HepG2 (cell line): ENCODE results near the gene APOC1. TPM values are rescaled to one million over a fixed set of nuclear protein-coding genes. Genes with fewer than 3 reads are reported as not detected.

Experiments used
- ATAC-seq: fragments of 200-7000 bp; cut with Tn5 transposase; 3 replicates; pipeline ENCODE4 v1.9.1; 2020; ENCODE audit warnings: mild to moderate bottlenecking, moderate library complexity
- BruUV-seq: library from RNA; stranded (reverse); fragments of 400-500 nt; replicated peaks from 2 replicates; lab custom pipeline; 2021; lab: Mats Ljungman, UMichigan
- CTCF ChIA-PET: fragments of 300-600 bp; formaldehyde crosslinking; extraction: SDS; loops from one replicate; lab custom pipeline; 2021; ENCODE audit warnings: low total read pairs, inconsistent platforms, low intra/inter-chr PET ratio; lab: Yijun Ruan, JAX
- POLR2A ChIA-PET: fragments of 350-600 bp; sonication (Branson Sonifier 250); formaldehyde crosslinking; loops from one replicate; lab custom pipeline; 2020; ENCODE audit warnings: antibody characterized with exemption, inconsistent platforms; lab: Yijun Ruan, JAX
- DNase-seq: peaks from one replicate; pipeline ENCODE4 v3.0.0-alpha.2; 2015; ENCODE audit warnings: low spot score
- FAIRE-seq: peaks from 3 replicates; lab custom pipeline; 2011; peaks lifted over from hg19 to GRCh38; lab: Jason Lieb, UNC
- H2AFZ ChIP-seq: one replicate; pipeline ENCODE4 v1.6.1; 2011; ENCODE audit warnings: low read length, inconsistent platforms
- H3K27ac ChIP-seq: fragments of 300-600 bp; 3 replicates; pipeline ENCODE4 v1.8.0; 2011; ENCODE audit warnings: mixed run types, mild to moderate bottlenecking, mixed read lengths, low read length, inconsistent platforms; ENCODE audit not compliant: insufficient read depth; ENCODE audit errors: extremely low read length
- H3K27me3 ChIP-seq, 2 experiments: fragments of 200-600 bp in 1 of 2; 2 replicates in 1 of 2; 3 replicates in 1 of 2; pipeline versions ENCODE4 v1.6.0 to v1.8.0; 2011; ENCODE audit warnings: low read length in 2 of 2, mild to moderate bottlenecking in 2 of 2, moderate library complexity in 2 of 2, inconsistent platforms in 1 of 2; ENCODE audit not compliant: insufficient read depth in 2 of 2, control insufficient read depth in 1 of 2
- H3K36me3 ChIP-seq, 2 experiments: fragments of 200-600 bp in 1 of 2; replicated peaks in 1 of 2; 2 replicates in 1 of 2; 3 replicates in 1 of 2; pipeline versions ENCODE4 v1.5.1 to v1.8.0; 2011; ENCODE audit warnings: low read length in 2 of 2, inconsistent platforms in 1 of 2; ENCODE audit not compliant: insufficient read depth in 2 of 2, control insufficient read depth in 1 of 2
- H3K4me1 ChIP-seq: 2 replicates; pipeline ENCODE4 v1.5.1; 2012; ENCODE audit warnings: low read length, inconsistent platforms; ENCODE audit not compliant: insufficient read depth
- H3K4me2 ChIP-seq: 2 replicates; pipeline ENCODE4 v1.6.0; 2011; ENCODE audit warnings: low read depth, low read length, inconsistent platforms
- H3K4me3 ChIP-seq, 3 experiments: fragments of 200-600 bp in 1 of 3; sonication (generic), shearing (Covaris generic) in 1 of 3; replicated peaks in 1 of 3; 2 replicates each; pipeline ENCODE4 v1.5.1; 2011 to 2016; ENCODE audit warnings: low read length in 3 of 3, inconsistent platforms in 2 of 3, low read depth in 2 of 3, mild to moderate bottlenecking in 2 of 3, control low read depth in 1 of 3, mixed read lengths in 1 of 3; ENCODE audit not compliant: insufficient read depth in 1 of 3
- H3K79me2 ChIP-seq: one replicate; pipeline ENCODE4 v1.6.1; 2011; ENCODE audit warnings: low read length, inconsistent platforms; ENCODE audit not compliant: insufficient read depth
- H3K9ac ChIP-seq: 2 replicates; pipeline ENCODE4 v1.6.0; 2011; ENCODE audit warnings: mild to moderate bottlenecking, low read depth, low read length, inconsistent platforms; ENCODE audit not compliant: insufficient read depth
- H3K9me3 ChIP-seq: 2 replicates; pipeline ENCODE4 v1.5.1; 2012; ENCODE audit warnings: mild to moderate bottlenecking, low read length
- H4K20me1 ChIP-seq: 2 replicates; pipeline ENCODE4 v1.6.0; 2011; ENCODE audit warnings: inconsistent platforms, mild to moderate bottlenecking, low read length, moderate library complexity; ENCODE audit not compliant: insufficient read depth
- CCAR2 ChIP-seq: fragments of 200-400 bp; formaldehyde crosslinking; optimal IDR thresholded peaks from 2 replicates; pipeline ENCODE3; 2018; ENCODE audit warnings: low read depth, mild to moderate bottlenecking, low read length, moderate library complexity
- FOXM1 ChIP-seq: sonication (generic); formaldehyde crosslinking; IDR thresholded peaks from 2 replicates; pipeline ENCODE4 v1.5.0; 2020; ENCODE audit warnings: missing genetic modification reagents
- HOXA3 ChIP-seq: sonication (generic); formaldehyde crosslinking; IDR thresholded peaks from 2 replicates; pipeline ENCODE4 v1.5.0; 2020; ENCODE audit warnings: missing genetic modification reagents
- MXD3 ChIP-seq: IDR thresholded peaks from 2 replicates; pipeline ENCODE4 v1.6.1; 2016; ENCODE audit warnings: mild to moderate bottlenecking, missing biosample characterization, missing genetic modification reagents
- REL ChIP-seq: sonication (generic); formaldehyde crosslinking; conservative IDR thresholded peaks from 2 replicates; pipeline ENCODE4 v1.8.0; 2022; ENCODE audit warnings: mild to moderate bottlenecking, missing genetic modification reagents, moderate library complexity
- SMAD1 ChIP-seq: sonication (generic); formaldehyde crosslinking; IDR thresholded peaks from 2 replicates; pipeline ENCODE4 v1.4.0; 2020; ENCODE audit warnings: missing genetic modification reagents, low read depth, mild to moderate bottlenecking, borderline replicate concordance
- SNAI1 ChIP-seq: sonication (generic); formaldehyde crosslinking; IDR thresholded peaks from 2 replicates; pipeline ENCODE4 v1.5.0; 2020; ENCODE audit warnings: mild to moderate bottlenecking, missing genetic modification reagents, borderline replicate concordance
- SOX13 ChIP-seq, 3 experiments: fragments of 450-650 bp in 1 of 3; sonication (generic) in 1 of 3; formaldehyde crosslinking in 1 of 3; IDR thresholded peaks in 2 of 3; conservative IDR thresholded peaks in 1 of 3; 2 replicates each; pipeline versions ENCODE4 v1.5.0 to v1.6.1; 2016 to 2020; ENCODE audit warnings: antibody characterized with exemption in 1 of 3, mild to moderate bottlenecking in 1 of 3, missing compliant biosample characterization in 1 of 3, missing genetic modification reagents in 1 of 3, moderate library complexity in 1 of 3
- SP140L ChIP-seq: sonication (generic); formaldehyde crosslinking; IDR thresholded peaks from 2 replicates; pipeline ENCODE4 v1.4.0; 2020; ENCODE audit warnings: missing genetic modification reagents, borderline replicate concordance
- YY1 ChIP-seq: IDR thresholded peaks from 2 replicates; pipeline ENCODE4 v1.6.1; 2011; ENCODE audit warnings: low read length, low read depth, moderate library complexity, mild to moderate bottlenecking; ENCODE audit not compliant: insufficient read depth, insufficient replicate concordance
- ZC3H13 ChIP-seq: sonication (generic); formaldehyde crosslinking; IDR thresholded peaks from 2 replicates; pipeline ENCODE4 v1.8.1; 2023; ENCODE audit warnings: mild to moderate bottlenecking, missing genetic modification reagents, moderate library complexity
- ZNF234 ChIP-seq: sonication (generic); formaldehyde crosslinking; conservative IDR thresholded peaks from 2 replicates; pipeline ENCODE4 v1.5.1; 2020; ENCODE audit warnings: mild to moderate bottlenecking, missing genetic modification reagents
- ZNF496 ChIP-seq: sonication (generic); formaldehyde crosslinking; IDR thresholded peaks from 2 replicates; pipeline ENCODE4 v1.8.1; 2023; ENCODE audit warnings: mild to moderate bottlenecking, moderate library complexity, missing genetic modification reagents; ENCODE audit not compliant: insufficient replicate concordance
- WGBS: methylation state at CpG from one replicate; pipeline ENCODE4 v1.1.6; 2017; ENCODE audit warnings: low lambda C conversion rate; 5-methylcytosine and 5-hydroxymethylcytosine counted together
- in situ Hi-C: cut with HindIII; loops from 2 replicates; pipeline ENCODE4 v1.10.0; 2017; ENCODE audit warnings: low pct_unique_long_range_greater_than_20kb; ENCODE audit not compliant: extremely low pct_ligation_motif_present
- intact Hi-C: fragments of 100-400 bp; cut with micrococcal nuclease; formaldehyde crosslinking; loops from one replicate; pipeline ENCODE4 v1.10.0; 2022; ENCODE audit not compliant: unreplicated experiment
- polyA plus RNA-seq, 8 experiments: library from polyadenylated mRNA; depleted of rRNA in 3 of 8; stranded (reverse) in 7 of 8; unstranded in 1 of 8; fragments of >200 nt; fragmentation: Illumina TruSeq in 4 of 8; extraction: Trizol in 4 of 8; gene quantifications; 2 replicates each; pipeline versions ENCODE4 v1.2.1 to v1.2.3, GENCODE V29; 2011 to 2016; ENCODE audit warnings: low read depth in 4 of 8, missing spikeins in 1 of 8, mixed read lengths in 1 of 8; ENCODE audit not compliant: insufficient read depth in 1 of 8
- total RNA-seq, 5 experiments: library from RNA; depleted of rRNA; stranded (reverse); fragments of >200 nt; fragmentation: Illumina TruSeq; extraction: Trizol; gene quantifications; 2 replicates each; pipeline ENCODE4 v1.2.3, GENCODE V29; 2016; ENCODE audit warnings: low read depth in 1 of 5
- TF ChIP-seq, protein P1 (sequence below): sonication (generic); formaldehyde crosslinking; IDR thresholded peaks from 2 replicates; pipeline ENCODE4 v1.9.0; 2021; ENCODE audit warnings: missing genetic modification reagents, mild to moderate bottlenecking, borderline replicate concordance
- TF ChIP-seq, protein P2 (sequence below): IDR thresholded peaks from 2 replicates; pipeline ENCODE4 v1.6.1; 2016; ENCODE audit warnings: mild to moderate bottlenecking
- TF ChIP-seq, protein P3 (sequence below): IDR thresholded peaks from 2 replicates; pipeline ENCODE4 v1.6.1; 2016; ENCODE audit warnings: low read depth, control low read depth

The APOC1 gene
- total and polyA plus RNA-seq, 2 of the 13 experiments (the other 11 are each of a cell fraction or from before 2014, with no cell fraction given), result 600 to 1,235 TPM

- no peak for FAIRE-seq
- CTCF ChIA-PET, result interaction anchor here (4.3 kb wide), 1 partner anchor 42 kb away, joined by 45 read pairs; no protein-coding TSS in a partner anchor
- TF ChIP-seq HOXA3 (no peak), ZNF496 (no peak), CCAR2 (no peak), ZNF234 (CRISPR knock-in tag) (no peak), SMAD1 (CRISPR knock-in tag) (no peak), YY1 (peak; percentile 15), SOX13 (IDR thresholded peaks at IDR 0.05) (no peak), SOX13 (CRISPR knock-in tag; conservative IDR thresholded peaks at IDR 0.05 in 1 of 2, IDR thresholded peaks at IDR 0.05 in 1 of 2) (no peak), ZC3H13 (CRISPR knock-in tag) (peak; percentile 75; the same call in 1 of the 2 replicates), FOXM1 (CRISPR knock-in tag) (no peak), SNAI1 (CRISPR knock-in tag) (no peak), SP140L (CRISPR knock-in tag) (no peak), MXD3 (CRISPR knock-in tag) (no peak), REL (CRISPR knock-in tag) (no peak)
- TF ChIP-seq, protein P1, sequence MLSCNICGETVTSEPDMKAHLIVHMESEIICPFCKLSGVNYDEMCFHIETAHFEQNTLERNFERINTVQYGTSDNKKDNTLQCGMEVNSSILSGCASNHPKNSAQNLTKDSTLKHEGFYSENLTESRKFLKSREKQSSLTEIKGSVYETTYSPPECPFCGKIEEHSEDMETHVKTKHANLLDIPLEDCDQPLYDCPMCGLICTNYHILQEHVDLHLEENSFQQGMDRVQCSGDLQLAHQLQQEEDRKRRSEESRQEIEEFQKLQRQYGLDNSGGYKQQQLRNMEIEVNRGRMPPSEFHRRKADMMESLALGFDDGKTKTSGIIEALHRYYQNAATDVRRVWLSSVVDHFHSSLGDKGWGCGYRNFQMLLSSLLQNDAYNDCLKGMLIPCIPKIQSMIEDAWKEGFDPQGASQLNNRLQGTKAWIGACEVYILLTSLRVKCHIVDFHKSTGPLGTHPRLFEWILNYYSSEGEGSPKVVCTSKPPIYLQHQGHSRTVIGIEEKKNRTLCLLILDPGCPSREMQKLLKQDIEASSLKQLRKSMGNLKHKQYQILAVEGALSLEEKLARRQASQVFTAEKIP (CRISPR knock-in tag), result no peak
- TF ChIP-seq, protein P2, sequence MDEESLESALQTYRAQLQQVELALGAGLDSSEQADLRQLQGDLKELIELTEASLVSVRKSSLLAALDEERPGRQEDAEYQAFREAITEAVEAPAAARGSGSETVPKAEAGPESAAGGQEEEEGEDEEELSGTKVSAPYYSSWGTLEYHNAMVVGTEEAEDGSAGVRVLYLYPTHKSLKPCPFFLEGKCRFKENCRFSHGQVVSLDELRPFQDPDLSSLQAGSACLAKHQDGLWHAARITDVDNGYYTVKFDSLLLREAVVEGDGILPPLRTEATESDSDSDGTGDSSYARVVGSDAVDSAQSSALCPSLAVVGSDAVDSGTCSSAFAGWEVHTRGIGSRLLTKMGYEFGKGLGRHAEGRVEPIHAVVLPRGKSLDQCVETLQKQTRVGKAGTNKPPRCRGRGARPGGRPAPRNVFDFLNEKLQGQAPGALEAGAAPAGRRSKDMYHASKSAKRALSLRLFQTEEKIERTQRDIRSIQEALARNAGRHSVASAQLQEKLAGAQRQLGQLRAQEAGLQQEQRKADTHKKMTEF (CRISPR knock-in tag), result 0 out of 2 replicates have a peak, but pooled peaks have one; percentile 24
- TF ChIP-seq, protein P3, sequence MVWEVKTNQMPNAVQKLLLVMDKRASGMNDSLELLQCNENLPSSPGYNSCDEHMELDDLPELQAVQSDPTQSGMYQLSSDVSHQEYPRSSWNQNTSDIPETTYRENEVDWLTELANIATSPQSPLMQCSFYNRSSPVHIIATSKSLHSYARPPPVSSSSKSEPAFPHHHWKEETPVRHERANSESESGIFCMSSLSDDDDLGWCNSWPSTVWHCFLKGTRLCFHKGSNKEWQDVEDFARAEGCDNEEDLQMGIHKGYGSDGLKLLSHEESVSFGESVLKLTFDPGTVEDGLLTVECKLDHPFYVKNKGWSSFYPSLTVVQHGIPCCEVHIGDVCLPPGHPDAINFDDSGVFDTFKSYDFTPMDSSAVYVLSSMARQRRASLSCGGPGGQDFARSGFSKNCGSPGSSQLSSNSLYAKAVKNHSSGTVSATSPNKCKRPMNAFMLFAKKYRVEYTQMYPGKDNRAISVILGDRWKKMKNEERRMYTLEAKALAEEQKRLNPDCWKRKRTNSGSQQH (CRISPR knock-in tag), result no peak
These were observed 4.6 kb upstream of the APOC1 start for GRCh38 chr19:44909775-44910174.

More at GRCh38 chr19:44909775-44910174, 4.6 kb upstream of the APOC1 start:
- no peak overlapping the region for H3K27ac ChIP-seq
- WGBS, result 98% methylated on average over 4 of the region's 5 CpGs
- no peak overlapping the region for H3K4me3 ChIP-seq
- H3K4me2 ChIP-seq, result no peak overlapping the region
- H3K9me3 ChIP-seq, result no peaks in the 10 kb centered on the region
- intact Hi-C loops (no loop called here), in situ Hi-C loops (loop anchor here (5.0 kb wide), 1 partner anchor 38 kb away; the partner anchor contains the start of gene APOC2)
- peaks cover 3 to 21% of the 10 kb centered on the region in 2 experiments for H3K36me3 ChIP-seq
- POLR2A ChIA-PET, result interaction anchor here (1.2 to 14.7 kb wide), 7 partner anchors 9 to 47 kb away, joined by 5 to 317 read pairs (median 25); partner anchors contain the start of genes APOC2 and CLPTM1
- no peak overlapping the region for H3K9ac ChIP-seq
- peaks cover 14% of the 10 kb centered on the region for H4K20me1 ChIP-seq
- H2AFZ ChIP-seq, result no peak overlapping the region
- ATAC-seq (no peak), DNase-seq (no peak)
- H3K79me2 ChIP-seq, result peaks cover 26% of the 10 kb centered on the region
- H3K4me1 ChIP-seq, result peaks cover 65% of the 10 kb centered on the region
- no peaks in the 10 kb centered on the region; a peak in 1 of 5 replicates for H3K27me3 ChIP-seq
- BruUV-seq, result no TSS peak
